GM12874 (cell line): ENCODE data around the gene MIA2.
A peak's percentile ranks its signal among the peaks of the same experiment; 100 is the strongest.

ENCODE experiments used
- TF ChIP-seq, protein P1 (sequence below): IDR thresholded peaks from 2 replicates; pipeline ENCODE4 v1.5.1; 2011; ENCODE audit warnings: low read depth, mild to moderate bottlenecking, control low read depth, low read length, moderate library complexity; ENCODE audit not compliant: insufficient read depth

Gene MIA2

DNA sequence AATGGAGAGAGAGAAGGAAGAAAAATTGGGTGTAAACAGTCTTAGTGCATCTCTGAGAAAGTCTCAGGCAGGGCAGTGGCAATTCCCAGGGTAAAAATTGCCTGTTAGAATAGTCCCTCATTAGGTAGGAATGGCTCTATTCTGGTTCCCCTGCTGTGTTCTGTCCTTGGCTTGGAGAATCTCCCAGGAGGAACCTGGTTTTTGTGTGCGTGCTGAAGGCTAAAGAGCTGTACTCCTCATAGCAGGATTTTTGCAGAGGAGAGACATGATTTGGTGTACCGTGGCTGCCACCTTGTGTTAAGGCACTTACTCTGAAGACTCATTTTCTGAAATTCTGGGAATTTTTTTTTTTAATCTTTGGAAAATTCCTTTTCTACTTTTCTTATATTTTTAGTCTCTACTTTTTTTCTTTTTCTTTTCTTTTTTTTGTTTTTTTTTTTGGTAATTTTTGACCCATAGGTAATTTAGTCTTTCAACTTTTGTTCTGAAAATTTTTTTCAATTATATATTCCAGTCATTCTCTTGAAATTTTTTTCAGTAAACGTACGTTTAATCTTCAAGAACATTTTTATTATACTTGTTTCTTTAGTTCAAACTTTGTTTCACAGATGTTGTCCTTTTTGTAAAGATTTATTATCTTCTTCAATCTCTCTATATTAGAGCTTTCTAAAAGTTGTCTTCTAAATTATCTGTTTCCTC lies 134.7 kb downstream of the MIA2 start:
- TF ChIP-seq, protein P1, sequence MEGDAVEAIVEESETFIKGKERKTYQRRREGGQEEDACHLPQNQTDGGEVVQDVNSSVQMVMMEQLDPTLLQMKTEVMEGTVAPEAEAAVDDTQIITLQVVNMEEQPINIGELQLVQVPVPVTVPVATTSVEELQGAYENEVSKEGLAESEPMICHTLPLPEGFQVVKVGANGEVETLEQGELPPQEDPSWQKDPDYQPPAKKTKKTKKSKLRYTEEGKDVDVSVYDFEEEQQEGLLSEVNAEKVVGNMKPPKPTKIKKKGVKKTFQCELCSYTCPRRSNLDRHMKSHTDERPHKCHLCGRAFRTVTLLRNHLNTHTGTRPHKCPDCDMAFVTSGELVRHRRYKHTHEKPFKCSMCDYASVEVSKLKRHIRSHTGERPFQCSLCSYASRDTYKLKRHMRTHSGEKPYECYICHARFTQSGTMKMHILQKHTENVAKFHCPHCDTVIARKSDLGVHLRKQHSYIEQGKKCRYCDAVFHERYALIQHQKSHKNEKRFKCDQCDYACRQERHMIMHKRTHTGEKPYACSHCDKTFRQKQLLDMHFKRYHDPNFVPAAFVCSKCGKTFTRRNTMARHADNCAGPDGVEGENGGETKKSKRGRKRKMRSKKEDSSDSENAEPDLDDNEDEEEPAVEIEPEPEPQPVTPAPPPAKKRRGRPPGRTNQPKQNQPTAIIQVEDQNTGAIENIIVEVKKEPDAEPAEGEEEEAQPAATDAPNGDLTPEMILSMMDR: peak; percentile 29; the same call in 1 of the 2 replicates

DNA sequence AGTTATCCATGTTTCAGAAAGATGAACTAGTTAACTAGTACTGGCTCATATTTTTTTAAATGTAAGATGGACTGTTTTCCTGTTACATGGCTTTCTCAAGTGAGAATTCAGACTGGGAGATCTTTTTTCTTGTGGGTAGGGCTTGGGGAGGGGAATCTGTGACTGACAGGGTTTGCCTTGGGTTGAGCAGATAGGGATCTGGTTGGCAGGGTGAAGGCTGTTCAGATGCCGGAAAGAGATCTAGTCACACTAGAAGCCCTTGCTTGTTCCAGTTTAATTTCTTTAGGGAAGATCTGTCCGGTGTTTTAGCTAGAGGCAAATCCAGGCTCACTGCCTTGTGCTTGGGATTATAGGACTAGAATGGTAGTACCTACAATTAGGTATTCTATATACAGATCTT lies 135.3 kb downstream of the MIA2 start:
- TF ChIP-seq, protein P1: no peak

DNA sequence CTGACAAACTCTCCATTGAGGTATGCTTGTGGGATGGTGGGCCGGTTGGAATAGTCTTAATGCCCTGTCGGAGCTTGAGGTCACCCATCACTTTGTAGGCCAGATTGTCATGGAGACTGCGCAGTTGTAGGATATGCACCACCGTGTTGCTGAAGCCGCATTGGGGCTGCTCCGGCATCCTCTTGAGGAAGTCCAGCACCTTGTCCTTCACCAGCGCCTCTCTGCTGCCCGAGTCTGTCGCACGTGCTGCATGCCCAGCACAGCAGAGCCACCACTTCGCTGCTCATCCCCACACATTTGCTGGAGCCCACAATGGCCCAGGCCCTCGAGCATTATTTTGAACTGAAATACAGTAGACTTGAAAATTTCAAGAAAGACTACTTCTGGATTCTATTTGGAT lies 136.7 kb downstream of the MIA2 start:
- TF ChIP-seq, protein P1: no peak

DNA sequence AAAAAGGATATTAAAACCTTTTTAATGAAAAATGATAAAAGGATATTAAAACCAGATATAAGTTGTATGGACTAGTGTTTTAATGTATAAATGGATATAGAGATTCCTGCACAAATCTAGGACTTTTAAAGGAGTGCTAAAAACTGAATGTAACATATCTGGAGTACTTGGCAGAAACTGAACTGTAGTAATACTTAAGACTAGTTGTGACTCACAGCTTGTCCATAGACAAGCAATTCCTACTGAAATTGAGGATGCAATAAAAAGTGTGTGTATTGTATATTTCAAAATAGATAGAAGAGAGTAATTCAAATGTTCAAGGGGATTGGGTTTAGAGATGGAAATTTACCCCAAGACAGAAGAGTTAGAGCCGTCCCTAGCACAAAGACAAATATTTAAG lies 138.9 kb downstream of the MIA2 start:
- TF ChIP-seq, protein P1: no peak

DNA sequence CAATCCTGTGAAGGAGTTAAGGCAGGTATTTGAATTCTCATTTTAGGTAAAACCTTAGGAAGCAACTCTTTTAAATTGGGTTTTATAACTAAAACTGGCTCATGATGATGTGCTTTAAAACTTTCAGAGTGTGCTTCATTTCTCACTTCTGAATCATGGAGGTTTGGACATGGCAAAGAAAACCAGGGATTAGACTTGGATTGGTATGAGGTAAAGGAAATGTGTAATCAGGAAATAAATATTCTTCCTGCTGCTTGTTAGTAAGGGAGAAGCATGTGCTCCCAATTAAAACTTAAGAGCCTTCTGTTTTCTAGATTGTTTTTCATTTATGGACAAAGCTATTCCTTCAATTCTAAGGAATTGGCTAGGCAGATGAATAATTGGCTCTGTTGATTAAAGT lies 141.1 kb downstream of the MIA2 start:
- TF ChIP-seq, protein P1: no peak

DNA sequence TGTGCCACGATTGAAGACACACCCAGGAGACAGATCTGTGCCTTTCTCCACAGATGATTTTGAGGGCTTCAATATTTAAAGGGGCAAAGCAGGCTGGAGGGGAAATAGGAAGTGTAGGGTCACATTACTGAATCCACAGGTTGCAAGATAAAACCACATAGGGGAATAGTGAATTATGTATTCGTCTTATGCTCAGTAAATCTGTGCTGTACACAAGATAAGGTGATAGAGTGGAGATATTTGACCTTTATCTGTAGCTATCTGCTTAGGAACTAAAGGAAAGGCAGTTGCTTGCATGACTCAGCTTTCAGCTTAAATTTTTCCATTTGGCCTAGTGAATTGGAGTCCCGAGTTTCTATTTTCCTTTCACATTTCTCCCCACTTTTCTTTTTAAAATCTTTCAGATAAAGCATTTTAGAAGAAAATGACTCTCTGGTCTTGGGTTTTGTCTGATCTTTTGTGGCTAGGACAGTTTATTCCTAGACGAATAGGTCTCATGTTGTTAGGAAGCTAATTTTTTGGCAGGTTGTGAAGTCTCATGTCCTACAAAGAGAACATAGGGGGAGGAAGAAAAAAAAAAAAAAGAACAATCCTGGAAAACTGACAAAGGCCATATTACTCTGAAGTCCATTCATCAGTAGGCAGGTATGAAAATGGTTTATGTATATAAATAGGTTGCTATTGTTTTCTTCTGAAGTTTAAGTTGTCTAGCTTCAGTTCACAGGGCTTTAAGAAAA lies 143.1 kb downstream of the MIA2 start:
- TF ChIP-seq, protein P1: no peak

DNA sequence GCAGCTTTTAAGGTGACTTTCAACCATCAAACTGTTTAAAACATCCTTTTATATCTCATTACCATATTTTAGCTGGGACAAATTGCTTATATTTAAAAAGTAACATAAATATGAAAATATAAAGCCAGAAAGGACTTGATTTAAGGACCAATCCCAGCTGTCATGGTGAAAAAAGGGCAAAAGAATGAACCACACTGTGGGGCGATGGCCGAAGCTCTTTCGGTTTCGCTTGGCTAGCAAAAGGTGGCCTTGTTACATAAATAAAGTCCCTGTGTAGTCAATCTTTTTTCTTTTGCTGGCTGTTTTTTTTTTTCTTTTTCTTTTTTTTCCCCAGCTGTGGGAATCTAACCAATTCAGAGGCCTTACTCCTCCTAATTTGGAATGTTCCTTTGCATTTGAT lies 147.7 kb downstream of the MIA2 start:
- TF ChIP-seq, protein P1: no peak
